IMR-90 (cell line): ENCODE measurements around the gene RCN1. TPM values are rescaled to one million over a fixed set of nuclear protein-coding genes. Genes with fewer than 3 reads are reported as not detected.

Source experiments
- ATAC-seq: fragments of 200-7000 bp; cut with Tn5 transposase; 2 replicates; pipeline ENCODE4 v1.9.1; 2020; ENCODE audit warnings: low read depth, mild to moderate bottlenecking, moderate library complexity
- BruUV-seq: library from RNA; stranded (reverse); fragments of 400-500 nt; replicated peaks from 2 replicates; lab custom pipeline; 2021; lab: Mats Ljungman, UMichigan
- CTCF ChIA-PET: fragments of 300-600 bp; formaldehyde crosslinking; extraction: SDS; loops from one replicate; lab custom pipeline; 2021; ENCODE audit warnings: antibody characterized with exemption; lab: Yijun Ruan, JAX
- POLR2A ChIA-PET: fragments of 300-600 bp; sonication (Branson Sonifier 250); formaldehyde crosslinking; loops from one replicate; lab custom pipeline; 2022; ENCODE audit warnings: antibody characterized with exemption; ENCODE audit not compliant: unreplicated experiment; lab: Charles Lee
- DNase-seq: peaks from one replicate; pipeline ENCODE4 v3.0.0; 2013
- H2AFZ ChIP-seq: replicated peaks from 2 replicates; pipeline ENCODE3; 2013; ENCODE audit warnings: low read length, mild to moderate bottlenecking; ENCODE audit not compliant: poor library complexity
- H2AK5ac ChIP-seq: 2 replicates; pipeline ENCODE4 v1.6.1; 2013; ENCODE audit warnings: low read depth, low read length, inconsistent platforms
- H2AK9ac ChIP-seq: replicated peaks from 2 replicates; pipeline ENCODE3; 2013; ENCODE audit warnings: mild to moderate bottlenecking, low read depth, low read length, moderate library complexity; ENCODE audit not compliant: poor library complexity
- H2BK120ac ChIP-seq: 2 replicates; pipeline ENCODE4 v1.6.1; 2013; ENCODE audit warnings: low read depth, low read length, inconsistent platforms
- H2BK15ac ChIP-seq: 3 replicates; pipeline ENCODE4 v1.6.1; 2013; ENCODE audit warnings: low read depth, low read length, inconsistent platforms
- H2BK20ac ChIP-seq: 2 replicates; pipeline ENCODE4 v1.6.1; 2013; ENCODE audit warnings: low read depth, mild to moderate bottlenecking, inconsistent platforms, low read length, moderate library complexity
- H2BK5ac ChIP-seq: 2 replicates; pipeline ENCODE4 v1.6.1; 2013; ENCODE audit warnings: mild to moderate bottlenecking, low read depth, low read length, inconsistent platforms; ENCODE audit not compliant: poor library complexity, severe bottlenecking
- H3K14ac ChIP-seq: replicated peaks from 2 replicates; pipeline ENCODE4 v1.6.1; 2013; ENCODE audit warnings: low read depth, low read length, inconsistent platforms
- H3K18ac ChIP-seq: 2 replicates; pipeline ENCODE4 v1.6.1; 2013; ENCODE audit warnings: low read depth, low read length, control low read depth
- H3K23ac ChIP-seq: 2 replicates; pipeline ENCODE4 v1.6.1; 2013; ENCODE audit warnings: low read depth, low read length, inconsistent platforms
- H3K27ac ChIP-seq: 2 replicates; pipeline ENCODE4 v1.5.1; 2013; ENCODE audit warnings: mild to moderate bottlenecking, control low read depth, low read length; ENCODE audit not compliant: insufficient read depth
- H3K27me3 ChIP-seq: 2 replicates; pipeline ENCODE4 v1.6.1; 2013; ENCODE audit warnings: low read length; ENCODE audit not compliant: control insufficient read depth, insufficient read depth
- H3K36me3 ChIP-seq: 2 replicates; pipeline ENCODE4 v1.6.1; 2013; ENCODE audit warnings: low read length, mixed read lengths; ENCODE audit not compliant: control insufficient read depth, insufficient read depth
- H3K4ac ChIP-seq: 2 replicates; pipeline ENCODE4 v1.6.1; 2013; ENCODE audit warnings: low read depth, low read length, inconsistent platforms
- H3K4me1 ChIP-seq: 2 replicates; pipeline ENCODE4 v1.6.1; 2013; ENCODE audit warnings: low read length, mixed read lengths; ENCODE audit not compliant: control insufficient read depth, insufficient read depth
- H3K4me2 ChIP-seq: 2 replicates; pipeline ENCODE4 v1.6.1; 2013; ENCODE audit warnings: low read depth, mild to moderate bottlenecking, control low read depth, low read length, moderate library complexity
- H3K4me3 ChIP-seq: 2 replicates; pipeline ENCODE4 v1.5.1; 2013; ENCODE audit warnings: low read depth, mild to moderate bottlenecking, control low read depth, low read length, moderate library complexity; ENCODE audit not compliant: insufficient read depth
- H3K56ac ChIP-seq: 2 replicates; pipeline ENCODE4 v1.6.1; 2013; ENCODE audit warnings: low read length, inconsistent platforms; ENCODE audit not compliant: insufficient read depth; ENCODE audit errors: extremely low read depth
- H3K79me1 ChIP-seq, 2 experiments: 2 replicates each; pipeline ENCODE4 v1.6.1; 2013; ENCODE audit warnings: low read length in 2 of 2, inconsistent platforms in 1 of 2, low read depth in 1 of 2
- H3K9ac ChIP-seq: 2 replicates; pipeline ENCODE4 v1.6.1; 2013; ENCODE audit warnings: low read depth, low read length, control low read depth
- H3K9me1 ChIP-seq: 2 replicates; pipeline ENCODE4 v1.6.1; 2013; ENCODE audit warnings: low read length, inconsistent platforms; ENCODE audit not compliant: insufficient read depth
- H3K9me3 ChIP-seq: 2 replicates; pipeline ENCODE4 v1.6.1; 2013; ENCODE audit warnings: low read length; ENCODE audit not compliant: control insufficient read depth, insufficient read depth
- H4K20me1 ChIP-seq: 2 replicates; pipeline ENCODE4 v1.6.1; 2013; ENCODE audit warnings: low read length, inconsistent platforms; ENCODE audit not compliant: insufficient read depth
- H4K5ac ChIP-seq: 2 replicates; pipeline ENCODE4 v1.6.1; 2013; ENCODE audit warnings: mild to moderate bottlenecking, low read depth, low read length, control low read depth
- H4K8ac ChIP-seq, 2 experiments: 2 replicates each; pipeline ENCODE4 v1.6.1; 2013; ENCODE audit warnings: low read depth in 2 of 2, low read length in 2 of 2, control low read depth in 1 of 2, inconsistent platforms in 1 of 2
- H4K91ac ChIP-seq: 2 replicates; pipeline ENCODE4 v1.6.1; 2013; ENCODE audit warnings: low read depth, low read length, inconsistent platforms; ENCODE audit not compliant: insufficient read depth
- CEBPB ChIP-seq: IDR thresholded peaks from 2 replicates; pipeline ENCODE4 v1.6.1; 2012; ENCODE audit warnings: low read depth, low read length, improper control_type of control experiment
- CHD1 ChIP-seq: IDR thresholded peaks from 2 replicates; pipeline ENCODE4 v1.6.1; 2012; ENCODE audit warnings: low read depth, low read length, improper control_type of control experiment
- FOS ChIP-seq: fragments of 150-350 bp; IDR thresholded peaks from 2 replicates; pipeline ENCODE4 v1.6.1; 2016; ENCODE audit warnings: low read depth, low read length
- MAFK ChIP-seq: IDR thresholded peaks from 2 replicates; pipeline ENCODE4 v1.6.1; 2012; ENCODE audit warnings: low read depth, low read length, improper control_type of control experiment
- RCOR1 ChIP-seq: IDR thresholded peaks from 2 replicates; pipeline ENCODE4 v1.6.1; 2012; ENCODE audit warnings: mild to moderate bottlenecking, low read length, improper control_type of control experiment; ENCODE audit not compliant: insufficient replicate concordance
- WGBS, 2 experiments: methylation state at CpG; one replicate each; pipeline versions ENCODE4 v1.1.5 to v1.1.7; 2013; ENCODE audit warnings: missing lambda C conversion rate in 2 of 2; ENCODE audit not compliant: insufficient read length in 1 of 2; ENCODE audit errors: extremely low coverage in 2 of 2; 5-methylcytosine and 5-hydroxymethylcytosine counted together
- dilution Hi-C: fragments of 300-500 bp; cut with HindIII; formaldehyde crosslinking; loops from one replicate; pipeline ENCODE4 v1.14.3; 2018; ENCODE audit warnings: low sequenced_read_pairs; ENCODE audit not compliant: unreplicated experiment
- in situ Hi-C: fragments of 300-500 bp; cut with MboI; formaldehyde crosslinking; loops from 3 replicates; pipeline ENCODE4 v1.14.3; 2019; ENCODE audit warnings: low sequenced_read_pairs, inconsistent platforms, mixed read lengths
- intact Hi-C: fragments of 100-400 bp; cut with micrococcal nuclease; formaldehyde crosslinking; loops from 2 replicates; pipeline ENCODE4 v1.10.0; 2022
- polyA plus RNA-seq, 3 experiments: library from polyadenylated mRNA; depleted of rRNA; stranded (reverse); fragments of >200 nt; gene quantifications; 2 replicates each; pipeline ENCODE4 v1.2.3, GENCODE V29; 2012; ENCODE audit warnings: low replicate concordance in 1 of 3
- total RNA-seq: library from RNA; depleted of rRNA; stranded (reverse); fragments of >200 nt; gene quantifications from 2 replicates; pipeline ENCODE4 v1.2.3, GENCODE V29; 2012

The RCN1 gene
- total and polyA plus RNA-seq, 2 of the 4 experiments (the other 2 are of a cell fraction) = 129 to 193 TPM

GRCh38 chr11:32118025-32118974, 27.4 kb downstream of the RCN1 start:
- H3K4me3 ChIP-seq = no peak overlapping the region
- no peaks in the 10 kb centered on the region for H4K20me1 ChIP-seq
- H3K27ac ChIP-seq = no peak overlapping the region
- H2AK9ac ChIP-seq = no peak overlapping the region
- peak overlapping the region; percentile 11 for H2AFZ ChIP-seq
- TF ChIP-seq CHD1 (no peak), MAFK (no peak), CEBPB (peak; percentile 81), FOS (peak; percentile 76), RCOR1 (peak; percentile 21)
- peak overlapping the region; percentile 98; the same call in 2 of the 3 replicates for H2BK15ac ChIP-seq
- POLR2A ChIA-PET = no interaction called here
- H3K27me3 ChIP-seq = peaks cover 2% of the 10 kb centered on the region; the same call in 1 of the 2 replicates
- H3K18ac ChIP-seq = peak overlapping the region; percentile 37; the same call in 1 of the 2 replicates
- no peak overlapping the region for H3K4me2 ChIP-seq
- no TSS peak for BruUV-seq
- H2BK5ac ChIP-seq = peak overlapping the region; percentile 62
- CTCF ChIA-PET = interaction anchor here (0.6 kb wide), 1 partner anchor 207 kb away, joined by 5 read pairs; no protein-coding TSS in a partner anchor
- no peak overlapping the region for H3K56ac ChIP-seq
- peak overlapping the region; percentile 61 for H2BK120ac ChIP-seq
- H3K4me1 ChIP-seq = peaks cover 5% of the 10 kb centered on the region; the same call in 1 of the 2 replicates
- H3K23ac ChIP-seq = peak overlapping the region; percentile 47; the same call in 1 of the 2 replicates
- peak overlapping the region; percentile 92 for H2AK5ac ChIP-seq
- H3K4ac ChIP-seq = peak overlapping the region; percentile 58
- 94% methylated on average over 2 of the region's 7 CpGs; no CpG with 5 or more reads in 1 of the 2 experiments for WGBS, 2 experiments
- peak overlapping the region; percentile 61 for H2BK20ac ChIP-seq
- intact Hi-C loops = no loop called here
- H3K14ac ChIP-seq = 0 out of 2 replicates have a peak overlapping the region, but pooled peaks have one; percentile 4
- H4K8ac ChIP-seq = peak overlapping the region; percentile 1 to 33; a peak in 1 of 4 replicates
- no peaks in the 10 kb centered on the region for H3K9me3 ChIP-seq
- no peaks in the 10 kb centered on the region for H3K79me1 ChIP-seq
- H4K5ac ChIP-seq = peak overlapping the region; percentile 32; the same call in 1 of the 2 replicates
- in situ Hi-C loops = no loop called here
- ATAC-seq (peak; percentile 73), DNase-seq (peak; percentile 80)
- H3K36me3 ChIP-seq = no peaks in the 10 kb centered on the region
- no peak overlapping the region for H3K9ac ChIP-seq
- peak overlapping the region; percentile 39 for H4K91ac ChIP-seq
- H3K9me1 ChIP-seq = peaks cover 7% of the 10 kb centered on the region
- dilution Hi-C loops = no loop called here
